ENCODE data around the gene SPRR1A. TPM values are rescaled to one million over a fixed set of nuclear protein-coding genes. Genes with fewer than 3 reads are reported as not detected.

The SPRR1A gene
- total RNA-seq, 2 donors from 2014 or later = not detected

GRCh38 chr1:152959273-152959672 is 24.6 kb upstream of the SPRR1A start:
- H3K4me1 ChIP-seq (ENCODE audit: control insufficient read depth in 1 of 2, low read depth in 2 of 2) = no peaks in the 10 kb centered on the region
- TF ChIP-seq CTCF (IDR thresholded peaks at IDR 0.05) = no peak
- no peaks in the 10 kb centered on the region for H3K36me3 ChIP-seq
- no peak overlapping the region for H3K4me3 ChIP-seq
- no peaks in the 10 kb centered on the region for H3K27me3 ChIP-seq (replicated peaks; ENCODE audit: insufficient read depth)
- no peak for DNase-seq (ENCODE audit: low spot score)
- no peak overlapping the region for H3K27ac ChIP-seq
- no peak for ATAC-seq (ENCODE audit: insufficient number of reproducible peaks, low FRiP score, low read depth)
- no peaks in the 10 kb centered on the region for H3K9me3 ChIP-seq

- ATAC-seq (ENCODE audit: insufficient number of reproducible peaks, low FRiP score, low read depth) (no peak), DNase-seq (ENCODE audit: low spot score) (no peak)
- no peak for TF ChIP-seq CTCF (IDR thresholded peaks at IDR 0.05)
These were observed 24.0 kb upstream of the SPRR1A start for GRCh38 chr1:152959801-152960451.

GRCh38 chr1:152960452-152961044 is 23.3 kb upstream of the SPRR1A start:
- H3K36me3 ChIP-seq = no peaks in the 10 kb centered on the region
- DNase-seq (ENCODE audit: low spot score) (no peak), ATAC-seq (ENCODE audit: insufficient number of reproducible peaks, low FRiP score, low read depth) (no peak)
- no peaks in the 10 kb centered on the region for H3K4me1 ChIP-seq (ENCODE audit: control insufficient read depth in 1 of 2, low read depth in 2 of 2)
- H3K27ac ChIP-seq = no peak overlapping the region
- H3K27me3 ChIP-seq (replicated peaks; ENCODE audit: insufficient read depth) = no peaks in the 10 kb centered on the region
- no peaks in the 10 kb centered on the region for H3K9me3 ChIP-seq
- TF ChIP-seq CTCF (IDR thresholded peaks at IDR 0.05) = no peak
- H3K4me3 ChIP-seq = no peak overlapping the region

More at GRCh38 chr1:152959801-152960451, 24.0 kb upstream of the SPRR1A start:
- no peak overlapping the region for H3K27ac ChIP-seq
- H3K36me3 ChIP-seq = no peaks in the 10 kb centered on the region
- no peaks in the 10 kb centered on the region for H3K9me3 ChIP-seq
- no peaks in the 10 kb centered on the region for H3K27me3 ChIP-seq (replicated peaks; ENCODE audit: insufficient read depth)
- no peak overlapping the region for H3K4me3 ChIP-seq
- no peaks in the 10 kb centered on the region for H3K4me1 ChIP-seq (ENCODE audit: control insufficient read depth in 1 of 2, low read depth in 2 of 2)

GRCh38 chr1:152961226-152961891 is 22.5 kb upstream of the SPRR1A start:
- no peaks in the 10 kb centered on the region for H3K4me1 ChIP-seq (ENCODE audit: control insufficient read depth in 1 of 2, low read depth in 2 of 2)
- H3K4me3 ChIP-seq = no peak overlapping the region
- H3K27ac ChIP-seq = no peak overlapping the region
- TF ChIP-seq CTCF (IDR thresholded peaks at IDR 0.05) = no peak
- no peaks in the 10 kb centered on the region for H3K36me3 ChIP-seq
- no peak for DNase-seq (ENCODE audit: low spot score)
- no peaks in the 10 kb centered on the region for H3K27me3 ChIP-seq (replicated peaks; ENCODE audit: insufficient read depth)
- H3K9me3 ChIP-seq = no peaks in the 10 kb centered on the region
- ATAC-seq (ENCODE audit: insufficient number of reproducible peaks, low FRiP score, low read depth) = no peak

- Histone ChIP-seq H3K4me1 (ENCODE audit: control insufficient read depth in 1 of 2, low read depth in 2 of 2) (no peaks in the 10 kb centered on the region), H3K4me3 (no peak overlapping the region), H3K9me3 (no peaks in the 10 kb centered on the region), H3K27me3 (replicated peaks; ENCODE audit: insufficient read depth) (no peaks in the 10 kb centered on the region), H3K27ac (no peak overlapping the region), H3K36me3 (no peaks in the 10 kb centered on the region)
- TF ChIP-seq CTCF (IDR thresholded peaks at IDR 0.05) = no peak
- ATAC-seq (ENCODE audit: insufficient number of reproducible peaks, low FRiP score, low read depth) = no peak
- no peak for DNase-seq (ENCODE audit: low spot score)
These were observed 20.9 kb upstream of the SPRR1A start for GRCh38 chr1:152962876-152963415.
